ENCODE results near the gene TBKBP1. TPM values are rescaled to one million over a fixed set of nuclear protein-coding genes. Genes with fewer than 3 reads are reported as not detected.

Gene TBKBP1
- total RNA-seq, 4 donors from 2014 or later: 3.1 to 12.7 (median 7.9) TPM

GRCh38 chr17:47718634-47719405, 24.9 kb downstream of the TBKBP1 start:
- intact Hi-C loops (cut with DNase I): loop anchor here (10.0 kb wide), 1 partner anchor 76 kb away; no protein-coding TSS in a partner anchor
- Histone ChIP-seq H3K27me3 (peaks cover 0 to 81% (median 8%) of the 10 kb centered on the region in 4 donors), H3K27ac (no peak overlapping the region), H3K36me3 (no peaks in the 10 kb centered on the region), H3K4me1 (peaks cover 10 to 24% (median 12%) of the 10 kb centered on the region in 3 donors), H3K9me3 (no peaks in the 10 kb centered on the region), H3K4me3 (no peak overlapping the region)
- 52% methylated on average over 5 to 8 of the region's 8 CpGs for WGBS, 2 donors
- no peak for TF ChIP-seq POLR2A (IDR thresholded peaks at IDR 0.05)
- no peak for TF ChIP-seq CTCF (IDR thresholded peaks at IDR 0.05)
- DNase-seq: no peak

- H3K36me3 ChIP-seq: no peaks in the 10 kb centered on the region
- no peak for DNase-seq
- peaks cover 0 to 81% (median 8%) of the 10 kb centered on the region in 4 donors for H3K27me3 ChIP-seq
- no peak overlapping the region for H3K27ac ChIP-seq
- no peaks in the 10 kb centered on the region for H3K9me3 ChIP-seq
- no peak overlapping the region for H3K4me3 ChIP-seq
- intact Hi-C loops (cut with DNase I): loop anchor here (10.0 kb wide), 1 partner anchor 75 kb away; no protein-coding TSS in a partner anchor
- 57 to 60% methylated on average over 2 to 6 of the region's 9 CpGs for WGBS, 2 donors
- TF ChIP-seq POLR2A (IDR thresholded peaks at IDR 0.05) (no peak), CTCF (IDR thresholded peaks at IDR 0.05) (no peak)
- H3K4me1 ChIP-seq: peaks cover 10 to 24% (median 12%) of the 10 kb centered on the region in 3 donors
Observed at GRCh38 chr17:47719411-47720152, 25.6 kb downstream of the TBKBP1 start.

GRCh38 chr17:47720196-47720595, 26.2 kb downstream of the TBKBP1 start:
- H3K27ac ChIP-seq: no peak overlapping the region
- no peak for DNase-seq
- no peaks in the 10 kb centered on the region for H3K36me3 ChIP-seq
- peaks cover 10 to 24% (median 12%) of the 10 kb centered on the region in 3 donors for H3K4me1 ChIP-seq
- no peak overlapping the region for H3K4me3 ChIP-seq
- intact Hi-C loops (cut with DNase I): no loop called here
- WGBS, 2 donors: 48 to 57% methylated on average over 11 of the region's 11 CpGs
- TF ChIP-seq CTCF (IDR thresholded peaks at IDR 0.05) (no peak), POLR2A (IDR thresholded peaks at IDR 0.05) (no peak)
- H3K27me3 ChIP-seq: peaks cover 0 to 81% (median 8%) of the 10 kb centered on the region in 4 donors
- H3K9me3 ChIP-seq: no peaks in the 10 kb centered on the region

GRCh38 chr17:47720754-47721533, 27.0 kb downstream of the TBKBP1 start:
- no peak for DNase-seq
- Histone ChIP-seq H3K27ac (no peak overlapping the region), H3K4me1 (peaks cover 10 to 24% (median 12%) of the 10 kb centered on the region in 3 donors), H3K36me3 (no peaks in the 10 kb centered on the region), H3K4me3 (peak overlapping the region in 1 of 4 donors; percentile 25), H3K9me3 (no peaks in the 10 kb centered on the region), H3K27me3 (peaks cover 0 to 88% (median 8%) of the 10 kb centered on the region in 4 donors)
- 0 to 50% methylated on average over 2 to 10 of the region's 36 CpGs for WGBS, 2 donors
- TF ChIP-seq POLR2A (IDR thresholded peaks at IDR 0.05) (no peak), CTCF (IDR thresholded peaks at IDR 0.05) (no peak)
- intact Hi-C loops (cut with DNase I): no loop called here

Measured in esophagus squamous epithelium (tissue), 5 donors.